ENCODE results near the gene KIR3DL3.
"Not testable (repeated sequence)": the region's sequence is repeated elsewhere in the genome, so short reads cannot be mapped to it uniquely, and the experiment has no call there.

KIR3DL3 gene

DNA sequence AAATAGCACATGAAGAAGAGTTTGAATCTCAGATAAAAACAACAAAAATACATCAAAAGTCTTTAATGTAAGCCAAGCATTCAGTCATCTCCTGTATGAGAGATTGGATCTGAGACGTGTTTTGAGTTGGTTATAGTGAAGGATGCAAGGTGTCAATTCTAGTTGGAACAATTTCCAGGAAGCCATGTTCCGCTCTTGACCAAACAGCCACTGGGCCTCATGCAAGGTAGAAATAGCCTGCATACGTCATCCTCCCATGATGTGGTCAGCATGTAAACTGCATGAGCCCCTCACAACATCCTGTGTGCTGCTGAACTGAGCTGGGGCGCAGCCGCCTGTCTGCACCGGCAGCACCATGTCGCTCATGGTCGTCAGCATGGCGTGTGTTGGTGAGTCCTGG lies at the start of gene KIR3DL3:
Gene KIR3DL3 (plus strand): TSS at position 301 of the 400 bp plus-strand sequence. CDS start 55 bp downstream, at position 356.
- DNase-seq (ENCODE audit: low spot score): no peak
- Mint-ChIP-seq H3K4me3 (no peak within 1 kb of the TSS), H3K27ac (no peak within 1 kb of the TSS), H3K27me3 (ENCODE audit: low read depth) (no peaks in the 10 kb centered on the region), H3K36me3 (ENCODE audit: low read depth) (no peaks in the 10 kb centered on the region), H3K9me3 (peaks cover 8% of the 10 kb centered on the region), H3K4me1 (ENCODE audit: low read depth) (no peaks in the 10 kb centered on the region)

- not testable (repeated sequence) for H3K4me3 Mint-ChIP-seq; H3K4me1 Mint-ChIP-seq (ENCODE audit: low read depth); H3K9me3 Mint-ChIP-seq; H3K27me3 Mint-ChIP-seq (ENCODE audit: low read depth); DNase-seq (ENCODE audit: low spot score); H3K27ac Mint-ChIP-seq; H3K36me3 Mint-ChIP-seq (ENCODE audit: low read depth)
Observed at GRCh38 chr19:54676210-54676834, 47.9 kb upstream of the KIR3DL3 start.

- Mint-ChIP-seq H3K27me3 (ENCODE audit: low read depth) (no peaks in the 10 kb centered on the region), H3K4me3 (no peak overlapping the region), H3K9me3 (no peaks in the 10 kb centered on the region), H3K27ac (no peak overlapping the region), H3K4me1 (ENCODE audit: low read depth) (peaks cover 2% of the 10 kb centered on the region), H3K36me3 (ENCODE audit: low read depth) (no peaks in the 10 kb centered on the region)
- no peak for DNase-seq (ENCODE audit: low spot score)
Observed at GRCh38 chr19:54677217-54677616, 47.0 kb upstream of the KIR3DL3 start.

DNA sequence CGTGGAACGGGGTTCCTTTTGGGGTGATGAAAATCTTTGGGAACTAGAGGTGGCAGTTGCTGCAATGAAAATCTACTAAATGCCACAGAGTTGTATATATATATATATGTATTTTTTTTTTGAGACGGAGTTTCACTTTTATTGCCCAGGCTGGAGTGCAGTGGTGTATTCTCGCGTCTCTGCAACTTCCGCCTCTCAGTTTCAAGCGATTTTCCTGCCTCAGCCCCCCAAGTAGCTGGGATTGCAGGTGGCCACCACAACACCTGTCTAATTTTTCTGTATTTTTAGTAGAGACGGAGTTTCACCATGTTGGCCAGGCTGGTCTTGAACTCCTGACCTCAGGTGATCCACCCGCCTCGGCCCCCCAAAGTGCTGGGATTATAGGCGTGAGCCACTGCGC lies 42.6 kb upstream of the KIR3DL3 start:
- H3K4me3 Mint-ChIP-seq; H3K27me3 Mint-ChIP-seq (ENCODE audit: low read depth); H3K27ac Mint-ChIP-seq; H3K9me3 Mint-ChIP-seq; DNase-seq (ENCODE audit: low spot score); H3K4me1 Mint-ChIP-seq (ENCODE audit: low read depth); H3K36me3 Mint-ChIP-seq (ENCODE audit: low read depth): not testable (repeated sequence)

GRCh38 chr19:54682306-54682856 lies 41.9 kb upstream of the KIR3DL3 start:
- no peak for DNase-seq (ENCODE audit: low spot score)
- no peaks in the 10 kb centered on the region for H3K36me3 Mint-ChIP-seq (ENCODE audit: low read depth)
- H3K9me3 Mint-ChIP-seq: no peaks in the 10 kb centered on the region
- no peaks in the 10 kb centered on the region for H3K27me3 Mint-ChIP-seq (ENCODE audit: low read depth)
- H3K4me3 Mint-ChIP-seq: no peak overlapping the region
- H3K27ac Mint-ChIP-seq: no peak overlapping the region
- H3K4me1 Mint-ChIP-seq (ENCODE audit: low read depth): no peaks in the 10 kb centered on the region

- Mint-ChIP-seq H3K4me1 (ENCODE audit: low read depth) (no peaks in the 10 kb centered on the region), H3K36me3 (ENCODE audit: low read depth) (no peaks in the 10 kb centered on the region), H3K27me3 (ENCODE audit: low read depth) (no peaks in the 10 kb centered on the region), H3K9me3 (no peaks in the 10 kb centered on the region), H3K27ac (no peak overlapping the region), H3K4me3 (no peak overlapping the region)
- no peak for DNase-seq (ENCODE audit: low spot score)
Observed at GRCh38 chr19:54684527-54684926, 39.7 kb upstream of the KIR3DL3 start.

GRCh38 chr19:54691582-54692297 lies 32.5 kb upstream of the KIR3DL3 start:
- no peaks in the 10 kb centered on the region for H3K9me3 Mint-ChIP-seq
- H3K27ac Mint-ChIP-seq: no peak overlapping the region
- H3K4me1 Mint-ChIP-seq (ENCODE audit: low read depth): no peaks in the 10 kb centered on the region
- DNase-seq (ENCODE audit: low spot score): no peak
- H3K4me3 Mint-ChIP-seq: no peak overlapping the region
- no peaks in the 10 kb centered on the region for H3K36me3 Mint-ChIP-seq (ENCODE audit: low read depth)
- no peaks in the 10 kb centered on the region for H3K27me3 Mint-ChIP-seq (ENCODE audit: low read depth)

DNA sequence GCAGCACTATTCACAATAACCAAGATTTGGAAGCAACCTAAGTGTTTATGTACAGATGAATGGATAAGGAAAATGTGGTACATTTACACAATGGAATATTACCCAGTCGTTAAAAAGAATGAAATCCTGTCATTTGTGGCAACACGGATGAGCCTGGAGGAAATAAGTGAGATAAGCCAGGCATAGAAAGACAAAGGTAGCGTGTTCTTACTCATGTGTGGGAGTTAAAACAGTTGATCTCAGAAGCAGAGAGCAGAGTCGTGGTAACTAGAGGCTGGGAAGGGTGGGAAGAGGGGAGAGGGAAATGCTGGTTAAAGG lies 32.0 kb upstream of the KIR3DL3 start:
- Mint-ChIP-seq H3K4me3 (no peak overlapping the region), H3K27ac (no peak overlapping the region), H3K9me3 (no peaks in the 10 kb centered on the region), H3K36me3 (ENCODE audit: low read depth) (no peaks in the 10 kb centered on the region), H3K4me1 (ENCODE audit: low read depth) (no peaks in the 10 kb centered on the region), H3K27me3 (ENCODE audit: low read depth) (no peaks in the 10 kb centered on the region)
- DNase-seq (ENCODE audit: low spot score): no peak

- no peaks in the 10 kb centered on the region for H3K9me3 Mint-ChIP-seq
- no peak overlapping the region for H3K27ac Mint-ChIP-seq
- no peaks in the 10 kb centered on the region for H3K36me3 Mint-ChIP-seq (ENCODE audit: low read depth)
- H3K4me3 Mint-ChIP-seq: no peak overlapping the region
- DNase-seq (ENCODE audit: low spot score): no peak
- H3K4me1 Mint-ChIP-seq (ENCODE audit: low read depth): no peaks in the 10 kb centered on the region
- H3K27me3 Mint-ChIP-seq (ENCODE audit: low read depth): no peaks in the 10 kb centered on the region
Observed at GRCh38 chr19:54694648-54695047, 29.6 kb upstream of the KIR3DL3 start.

GRCh38 chr19:54696117-54696548 lies 28.1 kb upstream of the KIR3DL3 start:
- no peak overlapping the region for H3K27ac Mint-ChIP-seq
- no peak overlapping the region for H3K4me3 Mint-ChIP-seq
- DNase-seq (ENCODE audit: low spot score): no peak
- no peaks in the 10 kb centered on the region for H3K36me3 Mint-ChIP-seq (ENCODE audit: low read depth)
- H3K4me1 Mint-ChIP-seq (ENCODE audit: low read depth): no peaks in the 10 kb centered on the region
- H3K27me3 Mint-ChIP-seq (ENCODE audit: low read depth): no peaks in the 10 kb centered on the region
- no peaks in the 10 kb centered on the region for H3K9me3 Mint-ChIP-seq

DNA sequence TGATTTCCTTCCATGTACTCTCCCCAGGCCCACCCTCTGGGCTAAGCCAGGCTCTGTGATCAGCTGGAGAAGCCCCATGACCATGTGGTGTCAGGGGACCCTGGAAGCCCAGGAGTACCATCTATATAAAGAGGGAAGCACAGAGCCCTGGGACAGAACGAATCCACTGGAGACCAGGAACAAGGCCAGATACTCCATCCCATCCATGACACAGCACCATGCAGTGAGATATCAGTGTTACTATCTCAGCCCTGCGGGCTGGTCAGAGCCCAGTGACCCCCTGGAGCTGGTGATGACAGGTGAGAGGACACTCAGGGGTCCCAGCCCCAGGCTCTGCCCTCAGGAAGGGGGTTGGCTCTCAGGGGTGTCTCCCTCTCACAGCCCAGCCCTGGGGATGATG lies 27.5 kb upstream of the KIR3DL3 start:
- Mint-ChIP-seq H3K4me3 (no peak overlapping the region), H3K9me3 (no peaks in the 10 kb centered on the region), H3K4me1 (ENCODE audit: low read depth) (no peaks in the 10 kb centered on the region), H3K36me3 (ENCODE audit: low read depth) (no peaks in the 10 kb centered on the region), H3K27me3 (ENCODE audit: low read depth) (no peaks in the 10 kb centered on the region), H3K27ac (no peak overlapping the region)
- DNase-seq (ENCODE audit: low spot score): no peak

DNA sequence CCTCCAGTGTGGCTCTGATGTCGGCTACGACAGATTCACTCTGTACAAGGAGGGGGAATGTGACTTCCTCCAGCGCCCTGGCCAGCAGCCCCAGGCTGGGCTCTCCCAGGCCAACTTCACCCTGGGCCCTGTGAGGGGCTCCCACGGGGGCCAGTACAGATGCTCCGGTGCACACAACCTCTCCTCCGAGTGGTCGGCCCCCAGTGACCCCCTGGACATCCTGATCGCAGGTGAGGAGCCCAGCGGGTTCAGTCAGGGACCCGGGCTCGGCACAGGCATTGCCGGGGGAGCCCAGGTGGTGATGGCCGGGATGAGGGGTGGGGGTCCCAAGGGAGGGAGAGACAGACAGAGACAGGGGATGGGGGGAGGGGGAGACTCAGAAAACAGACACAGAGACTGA lies 26.5 kb upstream of the KIR3DL3 start:
- not testable (repeated sequence) for H3K4me3 Mint-ChIP-seq; H3K4me1 Mint-ChIP-seq (ENCODE audit: low read depth); H3K36me3 Mint-ChIP-seq (ENCODE audit: low read depth); H3K9me3 Mint-ChIP-seq; DNase-seq (ENCODE audit: low spot score); H3K27me3 Mint-ChIP-seq (ENCODE audit: low read depth); H3K27ac Mint-ChIP-seq

DNA sequence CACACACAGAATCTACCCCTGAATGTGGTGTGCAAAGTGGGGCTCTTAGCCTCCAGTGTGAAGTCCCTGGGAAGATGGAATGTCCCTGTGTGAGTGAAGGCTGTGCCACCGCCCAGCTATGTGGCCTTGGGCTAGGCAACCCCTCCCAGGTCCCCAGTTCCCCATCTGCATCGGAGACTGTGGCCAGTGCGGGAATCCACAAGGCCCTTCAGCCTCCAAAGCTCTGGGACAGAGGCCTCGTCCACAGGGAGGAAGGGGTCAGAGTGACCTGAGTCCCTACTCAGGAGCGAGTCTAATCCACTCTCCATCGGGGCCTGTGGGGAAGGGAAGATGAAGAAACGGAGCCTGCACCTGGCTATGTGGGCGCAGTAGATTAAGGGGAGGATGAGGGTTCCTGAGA lies 19.3 kb upstream of the KIR3DL3 start:
- Mint-ChIP-seq H3K9me3 (no peaks in the 10 kb centered on the region), H3K4me1 (ENCODE audit: low read depth) (peaks cover 19% of the 10 kb centered on the region), H3K27me3 (ENCODE audit: low read depth) (no peaks in the 10 kb centered on the region), H3K27ac (no peak overlapping the region), H3K36me3 (ENCODE audit: low read depth) (no peaks in the 10 kb centered on the region), H3K4me3 (no peak overlapping the region)
- DNase-seq (ENCODE audit: low spot score): no peak

DNA sequence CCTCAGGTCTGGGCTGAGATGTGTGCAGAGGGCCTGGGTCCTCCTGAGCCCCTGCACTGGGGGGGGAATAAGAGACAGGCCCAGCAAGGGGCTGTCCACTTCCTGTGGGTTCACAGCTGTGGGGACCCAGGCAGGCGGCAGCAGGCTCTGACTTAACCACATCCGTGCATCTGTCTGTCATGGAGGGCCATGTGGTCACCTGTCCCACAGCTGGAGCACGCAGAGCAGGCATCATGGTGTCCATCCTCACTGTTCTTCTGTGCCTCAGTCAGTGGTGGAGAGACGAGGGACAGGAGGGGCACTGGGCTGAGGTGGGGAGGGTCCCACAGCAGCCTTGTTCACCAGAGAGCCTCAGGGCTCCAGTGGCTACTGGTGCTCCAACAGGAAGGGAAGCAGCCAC lies 16.3 kb upstream of the KIR3DL3 start:
- no peaks in the 10 kb centered on the region for H3K36me3 Mint-ChIP-seq (ENCODE audit: low read depth)
- H3K9me3 Mint-ChIP-seq: no peaks in the 10 kb centered on the region
- peak overlapping the region; percentile 29 for H3K4me3 Mint-ChIP-seq
- no peak for DNase-seq (ENCODE audit: low spot score)
- H3K27me3 Mint-ChIP-seq (ENCODE audit: low read depth): no peaks in the 10 kb centered on the region
- peaks cover 25% of the 10 kb centered on the region for H3K4me1 Mint-ChIP-seq (ENCODE audit: low read depth)
- peak overlapping the region; percentile 57 for H3K27ac Mint-ChIP-seq

- no peak for DNase-seq (ENCODE audit: low spot score)
- H3K4me1 Mint-ChIP-seq (ENCODE audit: low read depth): peaks cover 18% of the 10 kb centered on the region
- peak overlapping the region; percentile 27 for H3K27ac Mint-ChIP-seq
- H3K36me3 Mint-ChIP-seq (ENCODE audit: low read depth): no peaks in the 10 kb centered on the region
- H3K4me3 Mint-ChIP-seq: no peak overlapping the region
- no peaks in the 10 kb centered on the region for H3K9me3 Mint-ChIP-seq
- no peaks in the 10 kb centered on the region for H3K27me3 Mint-ChIP-seq (ENCODE audit: low read depth)
Observed at GRCh38 chr19:54708781-54709180, 15.5 kb upstream of the KIR3DL3 start.
